Activated gamma-delta T cell treated with anti-CD3 and anti-CD28 coated beads, Interleukin-2, amount 50 U/mL, for 16 hours (primary cell): ENCODE measurements around the gene PLXNB1.
"Not testable (repeated sequence)": the region's sequence is repeated elsewhere in the genome, so short reads cannot be mapped to it uniquely, and the experiment has no call there.

Experiments used
- DNase-seq: peaks from one replicate; pipeline ENCODE4 v3.0.0-alpha.2; 2020; ENCODE audit warnings: low read depth

PLXNB1 gene, protein sequence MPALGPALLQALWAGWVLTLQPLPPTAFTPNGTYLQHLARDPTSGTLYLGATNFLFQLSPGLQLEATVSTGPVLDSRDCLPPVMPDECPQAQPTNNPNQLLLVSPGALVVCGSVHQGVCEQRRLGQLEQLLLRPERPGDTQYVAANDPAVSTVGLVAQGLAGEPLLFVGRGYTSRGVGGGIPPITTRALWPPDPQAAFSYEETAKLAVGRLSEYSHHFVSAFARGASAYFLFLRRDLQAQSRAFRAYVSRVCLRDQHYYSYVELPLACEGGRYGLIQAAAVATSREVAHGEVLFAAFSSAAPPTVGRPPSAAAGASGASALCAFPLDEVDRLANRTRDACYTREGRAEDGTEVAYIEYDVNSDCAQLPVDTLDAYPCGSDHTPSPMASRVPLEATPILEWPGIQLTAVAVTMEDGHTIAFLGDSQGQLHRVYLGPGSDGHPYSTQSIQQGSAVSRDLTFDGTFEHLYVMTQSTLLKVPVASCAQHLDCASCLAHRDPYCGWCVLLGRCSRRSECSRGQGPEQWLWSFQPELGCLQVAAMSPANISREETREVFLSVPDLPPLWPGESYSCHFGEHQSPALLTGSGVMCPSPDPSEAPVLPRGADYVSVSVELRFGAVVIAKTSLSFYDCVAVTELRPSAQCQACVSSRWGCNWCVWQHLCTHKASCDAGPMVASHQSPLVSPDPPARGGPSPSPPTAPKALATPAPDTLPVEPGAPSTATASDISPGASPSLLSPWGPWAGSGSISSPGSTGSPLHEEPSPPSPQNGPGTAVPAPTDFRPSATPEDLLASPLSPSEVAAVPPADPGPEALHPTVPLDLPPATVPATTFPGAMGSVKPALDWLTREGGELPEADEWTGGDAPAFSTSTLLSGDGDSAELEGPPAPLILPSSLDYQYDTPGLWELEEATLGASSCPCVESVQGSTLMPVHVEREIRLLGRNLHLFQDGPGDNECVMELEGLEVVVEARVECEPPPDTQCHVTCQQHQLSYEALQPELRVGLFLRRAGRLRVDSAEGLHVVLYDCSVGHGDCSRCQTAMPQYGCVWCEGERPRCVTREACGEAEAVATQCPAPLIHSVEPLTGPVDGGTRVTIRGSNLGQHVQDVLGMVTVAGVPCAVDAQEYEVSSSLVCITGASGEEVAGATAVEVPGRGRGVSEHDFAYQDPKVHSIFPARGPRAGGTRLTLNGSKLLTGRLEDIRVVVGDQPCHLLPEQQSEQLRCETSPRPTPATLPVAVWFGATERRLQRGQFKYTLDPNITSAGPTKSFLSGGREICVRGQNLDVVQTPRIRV (N-terminal part only)

DNA sequence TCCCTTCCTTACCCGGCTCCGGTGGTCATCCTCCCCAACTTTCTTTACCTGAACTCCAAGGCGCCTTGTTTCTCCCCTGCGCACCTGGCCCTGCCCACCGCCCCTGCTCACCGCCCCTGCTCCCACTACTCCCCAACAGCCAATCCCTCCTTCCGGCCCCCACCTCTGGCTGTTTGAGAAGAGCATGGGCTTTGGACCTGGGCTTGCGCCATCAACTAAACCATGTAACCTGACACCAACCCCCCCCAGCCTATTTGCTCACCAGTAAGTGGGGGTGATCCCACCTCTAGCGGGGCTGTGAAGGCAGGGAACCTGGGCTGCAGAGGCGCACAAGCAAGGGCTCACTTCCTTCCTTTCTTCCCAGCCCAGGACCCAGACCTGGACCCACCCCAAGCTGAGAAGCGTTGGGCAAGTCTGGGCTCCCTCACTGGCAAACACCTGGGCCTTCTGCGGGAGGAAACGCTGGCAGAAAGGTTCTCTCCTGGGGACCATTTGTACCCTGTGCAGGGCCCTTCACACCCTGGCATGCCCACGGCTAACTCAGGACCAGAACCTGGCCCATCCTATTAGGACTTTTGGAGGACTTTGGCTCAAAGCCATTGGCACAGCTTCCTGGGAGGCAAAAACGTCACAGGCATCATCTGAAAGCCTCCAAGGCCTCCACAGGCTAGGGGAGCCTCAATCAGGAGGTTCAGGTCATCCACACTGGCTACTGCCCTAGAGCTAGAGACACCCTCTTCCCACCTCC lies at the start of gene PLXNB1:
PLXNB1 (minus strand) TSS at position 127 of the 748 bp plus-strand sequence. CDS start 5,475 bp downstream, outside the sequence.
- no peak for DNase-seq

DNA sequence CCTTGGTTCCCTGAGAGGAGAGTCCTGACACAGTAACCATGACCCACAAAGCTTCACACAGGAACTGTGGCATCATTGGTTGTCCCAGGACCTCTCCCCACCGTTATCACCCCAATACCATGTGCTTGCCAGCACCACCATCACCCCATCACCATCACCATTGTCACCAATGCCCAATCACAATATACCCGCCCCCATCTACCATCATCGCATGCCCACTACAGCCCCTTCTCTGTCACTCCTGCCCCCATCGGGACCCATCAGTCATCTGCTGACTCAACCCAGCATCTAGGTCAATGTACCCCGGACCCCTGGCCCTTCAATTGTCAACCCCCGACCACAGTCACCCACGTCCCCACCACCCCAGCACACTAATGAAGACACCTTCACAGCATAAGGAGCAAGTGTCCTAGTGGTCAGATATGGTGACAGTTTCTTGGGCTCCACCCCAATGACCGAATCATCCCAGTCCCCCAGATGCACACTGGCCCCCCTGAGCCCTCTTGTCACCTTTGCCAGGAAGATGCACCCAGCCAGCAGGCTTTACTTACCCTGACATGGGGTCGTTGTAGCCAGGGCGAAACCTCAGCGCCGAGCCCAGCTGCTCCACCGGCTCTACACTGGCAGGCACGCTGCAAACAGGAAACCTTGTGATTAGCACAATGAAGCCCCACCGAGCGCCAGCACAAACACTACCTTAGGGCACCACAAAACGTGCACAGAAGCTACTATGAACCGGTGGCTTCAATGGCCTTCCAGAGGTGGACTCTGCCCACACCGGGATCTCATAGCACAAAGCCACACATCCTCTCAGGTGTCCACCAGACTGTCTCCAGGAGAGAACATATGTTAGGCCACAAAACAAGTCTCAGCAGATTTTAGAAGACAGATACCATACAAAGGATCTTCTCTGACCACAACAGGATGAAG lies 49.0 kb upstream of the PLXNB1 start:
- DNase-seq = peak; percentile 33

DNA sequence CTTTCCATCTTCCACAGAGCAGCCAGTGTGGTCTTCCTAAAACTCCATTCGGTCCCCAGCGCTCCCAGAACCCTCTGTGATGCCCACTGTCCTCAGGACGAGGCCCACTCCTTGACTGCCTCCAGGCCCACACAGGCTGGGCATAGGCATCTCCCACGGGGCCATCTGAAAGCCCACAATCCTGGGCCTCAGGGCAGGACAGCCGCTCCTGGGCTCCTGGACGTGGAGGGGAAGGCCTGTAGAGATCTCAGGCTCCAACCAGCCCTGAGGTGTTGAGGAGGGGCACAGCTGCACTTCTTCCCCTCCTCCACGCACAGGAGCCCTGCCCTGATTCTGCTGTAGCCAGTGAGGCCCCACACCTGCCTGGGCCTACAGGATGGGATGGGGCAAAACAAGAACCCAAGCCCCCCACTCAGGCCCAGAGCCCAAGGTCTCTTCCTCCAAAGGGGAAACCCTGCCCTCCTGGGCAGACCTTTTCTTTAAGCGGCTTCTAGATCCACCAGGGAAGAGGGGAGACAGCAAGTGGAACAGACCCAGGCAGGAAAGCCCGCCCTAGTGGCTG lies 48.2 kb upstream of the PLXNB1 start:
- DNase-seq = no peak

- no peak for DNase-seq
These were observed 46.7 kb upstream of the PLXNB1 start for GRCh38 chr3:48476426-48477053.

- DNase-seq = no peak
These were observed 45.3 kb upstream of the PLXNB1 start for GRCh38 chr3:48475188-48475587.

DNA sequence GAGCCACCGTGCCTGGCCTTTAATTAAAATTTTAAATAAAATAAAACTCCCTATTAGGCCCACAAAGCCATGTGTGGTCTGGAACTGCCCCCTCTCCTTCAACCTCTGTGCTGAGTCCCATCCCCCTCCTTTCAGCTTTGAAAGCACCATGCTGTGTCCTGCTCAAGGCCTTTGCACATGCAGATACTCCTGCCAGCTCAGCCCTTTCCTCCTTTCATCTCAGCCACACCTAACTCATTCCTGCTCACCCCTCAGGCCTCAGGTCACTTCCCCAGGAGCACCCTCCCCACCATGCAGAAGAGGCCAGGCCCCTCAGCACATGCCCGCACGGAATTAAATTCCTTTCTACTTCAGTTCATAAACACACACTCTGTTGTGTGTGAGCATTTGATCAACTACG lies 44.7 kb upstream of the PLXNB1 start:
- no peak for DNase-seq

DNA sequence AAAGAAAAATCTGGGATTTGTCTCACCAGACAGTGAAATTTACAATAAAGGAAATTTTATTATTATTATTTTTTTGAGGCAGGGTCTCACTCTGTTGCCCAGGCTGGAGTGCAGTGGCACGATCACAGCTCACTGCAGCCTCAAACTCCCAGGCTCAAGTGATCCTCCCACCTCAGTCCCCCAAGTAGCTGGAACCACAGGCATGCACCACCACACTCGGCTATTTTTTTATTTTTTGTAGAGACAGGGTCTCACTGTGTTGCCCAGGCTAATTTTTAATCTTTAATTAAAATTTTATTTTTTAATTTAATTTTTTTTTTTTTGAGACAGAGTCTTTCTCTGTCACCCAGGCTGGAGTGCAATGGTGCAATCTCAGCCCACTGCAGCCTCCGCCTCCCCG lies 44.1 kb upstream of the PLXNB1 start:
- DNase-seq = not testable (repeated sequence)

DNA sequence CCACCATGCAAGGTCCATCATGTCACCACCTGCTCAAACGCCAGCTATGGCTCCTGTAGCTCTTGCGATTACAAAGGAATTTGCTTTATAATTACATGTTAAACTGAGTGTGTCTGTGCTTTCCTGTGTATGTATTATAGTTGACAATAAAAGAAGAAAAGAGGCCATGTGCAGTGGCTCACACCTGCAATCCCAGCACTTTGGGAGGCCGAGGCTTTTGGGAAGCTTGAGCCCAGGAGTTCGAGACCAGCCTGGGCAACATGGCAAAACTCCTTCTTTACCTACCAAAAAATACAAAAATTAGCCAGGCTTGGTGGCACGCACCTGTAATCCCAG lies 43.7 kb upstream of the PLXNB1 start:
- DNase-seq = no peak

DNA sequence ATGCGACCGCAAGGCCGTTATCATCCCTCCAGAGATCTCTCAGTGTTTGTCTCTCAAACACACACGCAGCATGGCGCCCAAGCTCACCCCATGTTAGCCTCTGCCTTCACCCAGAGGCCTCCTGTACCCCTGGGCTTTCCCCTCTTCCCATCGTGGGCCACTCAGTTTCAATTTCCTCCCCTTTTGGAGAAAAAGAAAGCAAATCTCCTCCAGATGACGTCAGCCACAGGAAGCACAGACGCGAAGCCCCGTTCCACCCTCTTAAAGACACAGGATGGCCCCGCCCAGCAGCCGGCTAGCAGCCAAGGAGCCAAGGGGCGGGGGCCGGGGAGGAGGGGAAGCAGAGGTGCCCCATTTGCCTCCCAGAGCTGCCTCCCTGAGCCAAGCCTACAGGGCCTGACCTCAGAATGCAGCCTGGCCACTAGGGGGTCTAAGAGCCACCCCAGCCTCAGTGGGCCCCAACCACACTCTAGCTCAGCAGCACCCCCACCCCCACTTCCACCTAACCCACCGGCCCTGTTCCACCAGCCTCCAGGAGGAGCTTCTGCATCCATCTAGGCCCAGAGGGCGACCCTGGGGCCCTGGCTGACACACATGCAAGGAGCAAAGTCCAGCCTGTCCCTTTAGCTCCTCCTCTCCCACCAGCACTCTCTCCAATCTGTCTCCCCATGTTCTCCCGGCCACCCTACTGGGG lies 43.2 kb upstream of the PLXNB1 start:
- peak; percentile 88 for DNase-seq

- no peak for DNase-seq
These were observed 42.7 kb upstream of the PLXNB1 start for GRCh38 chr3:48472673-48472922.

DNA sequence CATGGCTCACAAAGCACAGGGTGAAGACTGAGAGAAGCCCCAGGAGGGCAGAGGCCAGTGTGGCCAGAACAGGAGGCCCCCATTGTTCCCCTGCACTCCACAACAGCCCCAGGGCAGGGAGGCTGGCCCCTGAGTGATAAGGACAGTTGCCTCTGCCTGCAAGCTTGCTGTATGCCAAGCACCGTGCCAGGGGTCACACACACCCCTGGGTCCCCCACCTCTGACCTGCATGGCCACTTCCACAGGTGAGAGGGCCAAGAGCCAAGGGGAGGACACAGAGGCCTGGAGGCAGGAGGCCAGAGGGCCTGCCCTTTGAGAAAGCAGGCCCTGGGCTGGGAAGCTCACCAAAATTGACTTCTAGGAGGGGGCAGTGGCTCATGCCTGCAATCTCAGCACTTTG lies 40.4 kb upstream of the PLXNB1 start:
- no peak for DNase-seq

GRCh38 chr3:48469046-48469915 lies 39.4 kb upstream of the PLXNB1 start:
- DNase-seq = no peak

GRCh38 chr3:48468329-48468731 lies 38.4 kb upstream of the PLXNB1 start:
- no peak for DNase-seq

GRCh38 chr3:48467473-48468267 lies 37.8 kb upstream of the PLXNB1 start:
- DNase-seq = no peak

DNA sequence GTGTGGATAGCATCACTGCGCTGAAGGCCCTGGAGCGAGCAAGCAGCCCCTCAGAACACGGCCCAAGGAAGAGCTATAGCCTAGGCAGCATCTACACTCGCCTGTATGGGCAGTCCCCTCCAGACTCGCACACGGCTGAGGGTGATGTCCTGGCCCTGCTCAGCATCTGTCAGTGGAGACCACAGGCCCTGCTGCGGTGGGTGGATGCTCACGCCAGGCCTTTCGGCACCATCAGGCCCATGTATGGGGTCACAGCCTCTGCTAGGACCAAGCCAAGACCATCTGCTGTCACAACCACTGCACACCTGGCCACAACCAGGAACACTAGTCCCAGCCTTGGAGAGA lies 37.2 kb upstream of the PLXNB1 start:
- DNase-seq = no peak

DNA sequence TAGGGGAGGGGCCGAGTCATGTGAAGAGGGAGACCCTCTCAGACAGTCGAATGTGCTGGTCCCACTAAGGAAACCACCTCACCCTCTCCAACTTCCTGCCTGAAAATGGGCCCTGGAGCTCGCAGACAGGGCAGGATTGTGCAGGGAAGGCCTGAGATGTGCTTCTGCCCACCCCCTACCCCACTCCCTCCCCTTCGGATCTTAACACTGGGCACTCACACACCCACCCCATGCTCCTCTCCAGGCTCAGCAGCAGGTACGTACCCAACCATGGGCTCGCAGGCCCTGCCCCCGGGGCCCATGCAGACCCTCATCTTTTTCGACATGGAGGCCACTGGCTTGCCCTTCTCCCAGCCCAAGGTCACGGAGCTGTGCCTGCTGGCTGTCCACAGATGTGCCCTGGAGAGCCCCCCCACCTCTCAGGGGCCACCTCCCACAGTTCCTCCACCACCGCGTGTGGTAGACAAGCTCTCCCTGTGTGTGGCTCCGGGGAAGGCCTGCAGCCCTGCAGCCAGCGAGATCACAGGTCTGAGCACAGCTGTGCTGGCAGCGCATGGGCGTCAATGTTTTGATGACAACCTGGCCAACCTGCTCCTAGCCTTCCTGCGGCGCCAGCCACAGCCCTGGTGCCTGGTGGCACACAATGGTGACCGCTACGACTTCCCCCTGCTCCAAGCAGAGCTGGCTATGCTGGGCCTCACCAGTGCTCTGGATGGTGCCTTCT lies 36.7 kb upstream of the PLXNB1 start:
- no peak for DNase-seq
